Activated CD8-positive, alpha-beta T cell treated with anti-CD3 and anti-CD28 coated beads for 36 hours (primary cell): ENCODE results near the gene LRSAM1. TPM values are rescaled to one million over a fixed set of nuclear protein-coding genes. Genes with fewer than 3 reads are reported as not detected.

Source experiments
- ATAC-seq: fragments of 200-7000 bp; cut with Tn5 transposase; one replicate; pipeline ENCODE4 v1.10.0; 2021; ENCODE audit warnings: mild to moderate bottlenecking, moderate library complexity
- CTCF ChIA-PET: fragments of 350-600 bp; sonication (Branson Sonifier 250); formaldehyde crosslinking; loops from one replicate; lab custom pipeline; 2021; ENCODE audit warnings: antibody characterized with exemption; lab: Charles Lee
- POLR2A ChIA-PET: fragments of 350-600 bp; sonication (Branson Sonifier 250); formaldehyde crosslinking; loops from one replicate; lab custom pipeline; 2021; ENCODE audit warnings: antibody characterized with exemption; lab: Charles Lee
- DNase-seq: peaks from one replicate; pipeline ENCODE4 v3.0.0-alpha.2; 2020
- H3K27ac Mint-ChIP-seq: one replicate; pipeline ENCODE4 v1.8.0; 2021; ENCODE audit warnings: mild to moderate bottlenecking, mixed read lengths
- H3K27me3 Mint-ChIP-seq: one replicate; pipeline ENCODE4 v1.8.0; 2021; ENCODE audit warnings: mixed read lengths
- H3K36me3 Mint-ChIP-seq: one replicate; pipeline ENCODE4 v1.8.0; 2021; ENCODE audit warnings: low read depth, mixed read lengths
- H3K4me1 Mint-ChIP-seq: one replicate; pipeline ENCODE4 v1.8.0; 2021; ENCODE audit warnings: low read depth, mixed read lengths
- H3K4me3 Mint-ChIP-seq: one replicate; pipeline ENCODE4 v1.8.0; 2021; ENCODE audit warnings: mild to moderate bottlenecking, moderate library complexity, mixed read lengths
- H3K9me3 Mint-ChIP-seq: one replicate; pipeline ENCODE4 v1.8.0; 2021; ENCODE audit warnings: mixed read lengths
- CTCF ChIP-seq: fragments of 200-600 bp; IDR thresholded peaks from one replicate; pipeline ENCODE4 v1.8.0; 2022; ENCODE audit warnings: antibody characterized with exemption, mild to moderate bottlenecking
- intact Hi-C: fragments of 100-400 bp; cut with micrococcal nuclease; formaldehyde crosslinking; loops from one replicate; pipeline ENCODE4 v1.10.0; 2022
- total RNA-seq, 2 experiments: library from RNA; stranded (reverse); gene quantifications; one replicate each; pipeline ENCODE4 v1.2.3, GENCODE V29; 2021

The LRSAM1 gene
- total RNA-seq, 2 experiments from 2014 or later, result 17.1 to 18.6 TPM

GRCh38 chr9:127482662-127483061 is 31.4 kb downstream of the LRSAM1 start:
- no peak for DNase-seq
- ChIA-PET CTCF (no interaction called here), POLR2A (no interaction called here)
- Mint-ChIP-seq H3K27me3 (no peaks in the 10 kb centered on the region), H3K36me3 (peaks cover 22% of the 10 kb centered on the region), H3K9me3 (no peaks in the 10 kb centered on the region), H3K4me1 (no peaks in the 10 kb centered on the region), H3K27ac (no peak overlapping the region), H3K4me3 (no peak overlapping the region)
- intact Hi-C loops, result no loop called here
- no peak for TF ChIP-seq CTCF
- ATAC-seq, result no peak

- no peak overlapping the region for H3K27ac Mint-ChIP-seq
- DNase-seq (no peak), ATAC-seq (no peak)
- ChIA-PET CTCF (no interaction called here), POLR2A (interaction anchor here (0.6 kb wide), 1 partner anchor 92 kb away, joined by 5 read pairs; no protein-coding TSS in a partner anchor)
- no peaks in the 10 kb centered on the region for H3K4me1 Mint-ChIP-seq
- H3K9me3 Mint-ChIP-seq, result no peaks in the 10 kb centered on the region
- no peak for TF ChIP-seq CTCF
- intact Hi-C loops, result no loop called here
- no peak overlapping the region for H3K4me3 Mint-ChIP-seq
- peaks cover 11% of the 10 kb centered on the region for H3K36me3 Mint-ChIP-seq
- no peaks in the 10 kb centered on the region for H3K27me3 Mint-ChIP-seq
Measured at GRCh38 chr9:127485995-127486394, 34.7 kb downstream of the LRSAM1 start.

- DNase-seq (no peak), ATAC-seq (no peak)
- intact Hi-C loops, result no loop called here
- H3K36me3 Mint-ChIP-seq, result peaks cover 6% of the 10 kb centered on the region
- H3K9me3 Mint-ChIP-seq, result no peaks in the 10 kb centered on the region
- H3K4me1 Mint-ChIP-seq, result no peaks in the 10 kb centered on the region
- H3K4me3 Mint-ChIP-seq, result no peak overlapping the region
- CTCF ChIA-PET, result no interaction called here
- TF ChIP-seq CTCF, result no peak
- POLR2A ChIA-PET, result interaction anchor here (0.6 kb wide), 1 partner anchor 310 kb away, joined by 3 read pairs; no protein-coding TSS in a partner anchor
- no peaks in the 10 kb centered on the region for H3K27me3 Mint-ChIP-seq
- no peak overlapping the region for H3K27ac Mint-ChIP-seq
Measured at GRCh38 chr9:127488946-127489345, 37.6 kb downstream of the LRSAM1 start.

- ChIA-PET POLR2A (interaction anchor here (1.0 kb wide), 1 partner anchor 39 kb away, joined by 4 read pairs; the partner anchor contains the start of genes LRSAM1 and RPL12), CTCF (interaction anchor here (0.6 to 1.6 kb wide), 2 partner anchors 15 to 98 kb away, joined by 3 to 4 read pairs; no protein-coding TSS in a partner anchor)
- DNase-seq, result no peak
- intact Hi-C loops, result no loop called here
- no peaks in the 10 kb centered on the region for H3K9me3 Mint-ChIP-seq
- H3K27ac Mint-ChIP-seq, result no peak overlapping the region
- H3K4me1 Mint-ChIP-seq, result no peaks in the 10 kb centered on the region
- H3K27me3 Mint-ChIP-seq, result no peaks in the 10 kb centered on the region
- H3K4me3 Mint-ChIP-seq, result no peak overlapping the region
- peaks cover 6% of the 10 kb centered on the region for H3K36me3 Mint-ChIP-seq
- ATAC-seq, result no peak
- no peak for TF ChIP-seq CTCF
Measured at GRCh38 chr9:127489471-127490115, 38.3 kb downstream of the LRSAM1 start.

- Mint-ChIP-seq H3K27ac (no peak overlapping the region), H3K36me3 (peaks cover 5% of the 10 kb centered on the region), H3K27me3 (no peaks in the 10 kb centered on the region), H3K4me1 (no peaks in the 10 kb centered on the region), H3K4me3 (no peak overlapping the region), H3K9me3 (no peaks in the 10 kb centered on the region)
- intact Hi-C loops, result no loop called here
- no peak for TF ChIP-seq CTCF
- no peak for ATAC-seq
- CTCF ChIA-PET, result interaction anchor here (1.6 kb wide), 1 partner anchor 14 kb away, joined by 4 read pairs; no protein-coding TSS in a partner anchor
- no peak for DNase-seq
- POLR2A ChIA-PET, result interaction anchor here (1.0 kb wide), 1 partner anchor 40 kb away, joined by 4 read pairs; the partner anchor contains the start of genes LRSAM1 and RPL12
Measured at GRCh38 chr9:127490535-127491230, 39.4 kb downstream of the LRSAM1 start.
